ENCODE measurements around the gene SLC13A1.

GRCh38 chr7:123218866-123219265, 19.1 kb upstream of the SLC13A1 start:
- TF ChIP-seq CTCF (IDR thresholded peaks at IDR 0.05) (no peak), POLR2A (IDR thresholded peaks at IDR 0.05) (no peak)
